Posterior vena cava (tissue), 2 donors: Measurements from ENCODE around the gene CCDC28A. TPM values are rescaled to one million over a fixed set of nuclear protein-coding genes. Genes with fewer than 3 reads are reported as not detected.

ENCODE experiments used
- DNase-seq: peaks from one replicate; pipeline ENCODE4 v3.0.0-alpha.2; 2020; ENCODE audit warnings: low spot score
- intact Hi-C, 2 donors: fragments of 100-400 bp; cut with DNase I; formaldehyde crosslinking; loops; one replicate each; pipeline versions ENCODE4 v1.14.1 to v1.14.2; 2022 to 2023
- total RNA-seq, 2 donors: library from RNA; stranded (reverse); fragmentation: NEBNext Ultra II Directional; extraction: Animal tissue kit (Norgen Biotek cat#: 25700); gene quantifications; one replicate each; pipeline ENCODE4 v1.2.1, GENCODE V29; 2021
- donor health status: DM: yes; HTN: yes; CAD: no.
- donor health status: DM: yes; HTN: yes; CAD: no.

Gene CCDC28A
- total RNA-seq, 2 donors from 2014 or later = 6.8 to 9.6 TPM

- DNase-seq = no peak
- intact Hi-C loops = loop anchor here in 1 of 2 donors (5.0 to 10.0 kb wide), 3 partner anchors 169 to 536 kb away; partner anchors contain the start of genes HECA and REPS1
Observed at GRCh38 chr6:138818496-138819194, 45.1 kb downstream of the CCDC28A start.

- intact Hi-C loops = no loop called here
- DNase-seq = no peak
Observed at GRCh38 chr6:138821519-138821918, 48.0 kb downstream of the CCDC28A start.

- DNase-seq = no peak
- intact Hi-C loops = no loop called here
Observed at GRCh38 chr6:138824482-138825144, 51.0 kb downstream of the CCDC28A start.

GRCh38 chr6:138830248-138830647 lies 56.7 kb downstream of the CCDC28A start:
- DNase-seq = no peak
- intact Hi-C loops = no loop called here

- intact Hi-C loops = no loop called here
- no peak for DNase-seq
Observed at GRCh38 chr6:138832182-138832581, 58.6 kb downstream of the CCDC28A start.

GRCh38 chr6:138833816-138834539 lies 60.4 kb downstream of the CCDC28A start:
- intact Hi-C loops = no loop called here
- no peak for DNase-seq

- intact Hi-C loops = no loop called here
Observed at GRCh38 chr6:138837246-138837645, 63.7 kb downstream of the CCDC28A start.

More at GRCh38 chr6:138837246-138837645, 63.7 kb downstream of the CCDC28A start:
- no peak for DNase-seq

Other genes starting within 250 kb of the CCDC28A start
- gene ECT2L, start 22.3 kb downstream of the CCDC28A start, total RNA-seq = under 1 TPM in 1 of 2 donors, not detected in 1; 0.33 TPM
- 10 to 100 TPM; 28.5 to 28.7 TPM for gene REPS1, start 214.5 kb downstream of the CCDC28A start, total RNA-seq